ENCODE measurements around the gene SMCO3.

GRCh38 chr12:14824012-14824634 is 10.1 kb upstream of the SMCO3 start:
- TF ChIP-seq, protein P1, sequence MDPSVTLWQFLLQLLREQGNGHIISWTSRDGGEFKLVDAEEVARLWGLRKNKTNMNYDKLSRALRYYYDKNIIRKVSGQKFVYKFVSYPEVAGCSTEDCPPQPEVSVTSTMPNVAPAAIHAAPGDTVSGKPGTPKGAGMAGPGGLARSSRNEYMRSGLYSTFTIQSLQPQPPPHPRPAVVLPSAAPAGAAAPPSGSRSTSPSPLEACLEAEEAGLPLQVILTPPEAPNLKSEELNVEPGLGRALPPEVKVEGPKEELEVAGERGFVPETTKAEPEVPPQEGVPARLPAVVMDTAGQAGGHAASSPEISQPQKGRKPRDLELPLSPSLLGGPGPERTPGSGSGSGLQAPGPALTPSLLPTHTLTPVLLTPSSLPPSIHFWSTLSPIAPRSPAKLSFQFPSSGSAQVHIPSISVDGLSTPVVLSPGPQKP (IDR thresholded peaks at IDR 0.05; ENCODE audit: low read depth, low read length) = no peak
- TF ChIP-seq FOXM1 (IDR thresholded peaks at IDR 0.05; ENCODE audit: low read depth, low read length) (no peak), POLR2AphosphoS5 (IDR thresholded peaks at IDR 0.05; ENCODE audit: low read length) (no peak), ZNF24 (IDR thresholded peaks at IDR 0.05) (no peak), KAT2A (conservative IDR thresholded peaks at IDR 0.05; ENCODE audit: control insufficient read depth, low read depth, low read length) (no peak), SUZ12 (IDR thresholded peaks at IDR 0.05; ENCODE audit: unreplicated experiment) (no peak), ESRRA (IDR thresholded peaks at IDR 0.05; ENCODE audit: low read length) (no peak), TCF12 (IDR thresholded peaks at IDR 0.05; ENCODE audit: low read depth, low read length) (no peak), MXI1 (IDR thresholded peaks at IDR 0.05; ENCODE audit: low read depth, low read length) (no peak)
- TF ChIP-seq, protein P2, sequence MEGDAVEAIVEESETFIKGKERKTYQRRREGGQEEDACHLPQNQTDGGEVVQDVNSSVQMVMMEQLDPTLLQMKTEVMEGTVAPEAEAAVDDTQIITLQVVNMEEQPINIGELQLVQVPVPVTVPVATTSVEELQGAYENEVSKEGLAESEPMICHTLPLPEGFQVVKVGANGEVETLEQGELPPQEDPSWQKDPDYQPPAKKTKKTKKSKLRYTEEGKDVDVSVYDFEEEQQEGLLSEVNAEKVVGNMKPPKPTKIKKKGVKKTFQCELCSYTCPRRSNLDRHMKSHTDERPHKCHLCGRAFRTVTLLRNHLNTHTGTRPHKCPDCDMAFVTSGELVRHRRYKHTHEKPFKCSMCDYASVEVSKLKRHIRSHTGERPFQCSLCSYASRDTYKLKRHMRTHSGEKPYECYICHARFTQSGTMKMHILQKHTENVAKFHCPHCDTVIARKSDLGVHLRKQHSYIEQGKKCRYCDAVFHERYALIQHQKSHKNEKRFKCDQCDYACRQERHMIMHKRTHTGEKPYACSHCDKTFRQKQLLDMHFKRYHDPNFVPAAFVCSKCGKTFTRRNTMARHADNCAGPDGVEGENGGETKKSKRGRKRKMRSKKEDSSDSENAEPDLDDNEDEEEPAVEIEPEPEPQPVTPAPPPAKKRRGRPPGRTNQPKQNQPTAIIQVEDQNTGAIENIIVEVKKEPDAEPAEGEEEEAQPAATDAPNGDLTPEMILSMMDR (IDR thresholded peaks at IDR 0.05 in 2 of 3, conservative IDR thresholded peaks at IDR 0.05 in 1 of 3; ENCODE audit: control insufficient read depth in 2 of 3, extremely low read depth in 1 of 3, insufficient read depth in 1 of 3, low read depth in 3 of 3, low read length in 3 of 3) = no peak
- TF ChIP-seq, protein P3, sequence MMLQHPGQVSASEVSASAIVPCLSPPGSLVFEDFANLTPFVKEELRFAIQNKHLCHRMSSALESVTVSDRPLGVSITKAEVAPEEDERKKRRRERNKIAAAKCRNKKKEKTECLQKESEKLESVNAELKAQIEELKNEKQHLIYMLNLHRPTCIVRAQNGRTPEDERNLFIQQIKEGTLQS (IDR thresholded peaks at IDR 0.05; ENCODE audit: borderline replicate concordance, extremely low read depth, low read depth, low read length) = no peak
- TF ChIP-seq, protein P4, sequence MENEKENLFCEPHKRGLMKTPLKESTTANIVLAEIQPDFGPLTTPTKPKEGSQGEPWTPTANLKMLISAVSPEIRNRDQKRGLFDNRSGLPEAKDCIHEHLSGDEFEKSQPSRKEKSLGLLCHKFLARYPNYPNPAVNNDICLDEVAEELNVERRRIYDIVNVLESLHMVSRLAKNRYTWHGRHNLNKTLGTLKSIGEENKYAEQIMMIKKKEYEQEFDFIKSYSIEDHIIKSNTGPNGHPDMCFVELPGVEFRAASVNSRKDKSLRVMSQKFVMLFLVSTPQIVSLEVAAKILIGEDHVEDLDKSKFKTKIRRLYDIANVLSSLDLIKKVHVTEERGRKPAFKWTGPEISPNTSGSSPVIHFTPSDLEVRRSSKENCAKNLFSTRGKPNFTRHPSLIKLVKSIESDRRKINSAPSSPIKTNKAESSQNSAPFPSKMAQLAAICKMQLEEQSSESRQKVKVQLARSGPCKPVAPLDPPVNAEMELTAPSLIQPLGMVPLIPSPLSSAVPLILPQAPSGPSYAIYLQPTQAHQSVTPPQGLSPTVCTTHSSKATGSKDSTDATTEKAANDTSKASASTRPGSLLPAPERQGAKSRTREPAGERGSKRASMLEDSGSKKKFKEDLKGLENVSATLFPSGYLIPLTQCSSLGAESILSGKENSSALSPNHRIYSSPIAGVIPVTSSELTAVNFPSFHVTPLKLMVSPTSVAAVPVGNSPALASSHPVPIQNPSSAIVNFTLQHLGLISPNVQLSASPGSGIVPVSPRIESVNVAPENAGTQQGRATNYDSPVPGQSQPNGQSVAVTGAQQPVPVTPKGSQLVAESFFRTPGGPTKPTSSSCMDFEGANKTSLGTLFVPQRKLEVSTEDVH (IDR thresholded peaks at IDR 0.05; ENCODE audit: low read depth, partially characterized antibody) = no peak
- TF ChIP-seq, protein P5, sequence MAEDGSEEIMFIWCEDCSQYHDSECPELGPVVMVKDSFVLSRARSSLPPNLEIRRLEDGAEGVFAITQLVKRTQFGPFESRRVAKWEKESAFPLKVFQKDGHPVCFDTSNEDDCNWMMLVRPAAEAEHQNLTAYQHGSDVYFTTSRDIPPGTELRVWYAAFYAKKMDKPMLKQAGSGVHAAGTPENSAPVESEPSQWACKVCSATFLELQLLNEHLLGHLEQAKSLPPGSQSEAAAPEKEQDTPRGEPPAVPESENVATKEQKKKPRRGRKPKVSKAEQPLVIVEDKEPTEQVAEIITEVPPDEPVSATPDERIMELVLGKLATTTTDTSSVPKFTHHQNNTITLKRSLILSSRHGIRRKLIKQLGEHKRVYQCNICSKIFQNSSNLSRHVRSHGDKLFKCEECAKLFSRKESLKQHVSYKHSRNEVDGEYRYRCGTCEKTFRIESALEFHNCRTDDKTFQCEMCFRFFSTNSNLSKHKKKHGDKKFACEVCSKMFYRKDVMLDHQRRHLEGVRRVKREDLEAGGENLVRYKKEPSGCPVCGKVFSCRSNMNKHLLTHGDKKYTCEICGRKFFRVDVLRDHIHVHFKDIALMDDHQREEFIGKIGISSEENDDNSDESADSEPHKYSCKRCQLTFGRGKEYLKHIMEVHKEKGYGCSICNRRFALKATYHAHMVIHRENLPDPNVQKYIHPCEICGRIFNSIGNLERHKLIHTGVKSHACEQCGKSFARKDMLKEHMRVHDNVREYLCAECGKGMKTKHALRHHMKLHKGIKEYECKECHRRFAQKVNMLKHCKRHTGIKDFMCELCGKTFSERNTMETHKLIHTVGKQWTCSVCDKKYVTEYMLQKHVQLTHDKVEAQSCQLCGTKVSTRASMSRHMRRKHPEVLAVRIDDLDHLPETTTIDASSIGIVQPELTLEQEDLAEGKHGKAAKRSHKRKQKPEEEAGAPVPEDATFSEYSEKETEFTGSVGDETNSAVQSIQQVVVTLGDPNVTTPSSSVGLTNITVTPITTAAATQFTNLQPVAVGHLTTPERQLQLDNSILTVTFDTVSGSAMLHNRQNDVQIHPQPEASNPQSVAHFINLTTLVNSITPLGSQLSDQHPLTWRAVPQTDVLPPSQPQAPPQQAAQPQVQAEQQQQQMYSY (CRISPR knock-in tag; IDR thresholded peaks at IDR 0.05) = no peak
- TF ChIP-seq, protein P6, sequence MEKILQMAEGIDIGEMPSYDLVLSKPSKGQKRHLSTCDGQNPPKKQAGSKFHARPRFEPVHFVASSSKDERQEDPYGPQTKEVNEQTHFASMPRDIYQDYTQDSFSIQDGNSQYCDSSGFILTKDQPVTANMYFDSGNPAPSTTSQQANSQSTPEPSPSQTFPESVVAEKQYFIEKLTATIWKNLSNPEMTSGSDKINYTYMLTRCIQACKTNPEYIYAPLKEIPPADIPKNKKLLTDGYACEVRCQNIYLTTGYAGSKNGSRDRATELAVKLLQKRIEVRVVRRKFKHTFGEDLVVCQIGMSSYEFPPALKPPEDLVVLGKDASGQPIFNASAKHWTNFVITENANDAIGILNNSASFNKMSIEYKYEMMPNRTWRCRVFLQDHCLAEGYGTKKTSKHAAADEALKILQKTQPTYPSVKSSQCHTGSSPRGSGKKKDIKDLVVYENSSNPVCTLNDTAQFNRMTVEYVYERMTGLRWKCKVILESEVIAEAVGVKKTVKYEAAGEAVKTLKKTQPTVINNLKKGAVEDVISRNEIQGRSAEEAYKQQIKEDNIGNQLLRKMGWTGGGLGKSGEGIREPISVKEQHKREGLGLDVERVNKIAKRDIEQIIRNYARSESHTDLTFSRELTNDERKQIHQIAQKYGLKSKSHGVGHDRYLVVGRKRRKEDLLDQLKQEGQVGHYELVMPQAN (conservative IDR thresholded peaks at IDR 0.05) = no peak
